ENCODE results near the gene PFKP.

DNA sequence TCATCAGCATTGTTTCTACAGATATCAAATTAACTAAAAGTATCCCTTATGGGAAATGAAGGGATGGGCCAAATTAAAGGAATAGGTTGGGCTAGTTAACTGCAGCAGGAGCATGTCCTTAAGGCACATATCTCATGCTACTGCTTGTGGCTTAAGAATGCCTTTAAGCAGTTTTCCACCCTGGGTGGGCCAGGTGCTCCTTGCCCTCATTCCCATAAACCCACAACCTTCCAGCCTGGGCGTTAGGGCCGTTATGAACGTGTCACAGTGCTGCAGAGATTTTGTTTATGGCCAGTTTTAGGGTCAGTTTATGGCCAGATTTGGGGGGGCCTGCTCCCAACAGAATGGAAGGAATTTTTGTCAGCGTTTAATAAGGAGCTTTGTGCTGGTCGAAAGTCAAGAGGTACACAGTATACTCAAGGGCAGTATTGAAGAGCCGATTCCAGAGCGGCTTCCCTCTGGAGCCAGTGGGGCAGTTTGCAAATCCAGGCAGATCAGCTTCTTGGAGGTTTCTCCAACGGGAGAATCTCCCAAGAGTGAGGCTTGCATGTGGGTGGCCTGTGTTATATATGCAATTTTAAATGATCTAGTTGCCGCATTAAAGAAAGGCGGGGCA lies 7.7 kb downstream of the PFKP start:
- TF ChIP-seq, protein P1, sequence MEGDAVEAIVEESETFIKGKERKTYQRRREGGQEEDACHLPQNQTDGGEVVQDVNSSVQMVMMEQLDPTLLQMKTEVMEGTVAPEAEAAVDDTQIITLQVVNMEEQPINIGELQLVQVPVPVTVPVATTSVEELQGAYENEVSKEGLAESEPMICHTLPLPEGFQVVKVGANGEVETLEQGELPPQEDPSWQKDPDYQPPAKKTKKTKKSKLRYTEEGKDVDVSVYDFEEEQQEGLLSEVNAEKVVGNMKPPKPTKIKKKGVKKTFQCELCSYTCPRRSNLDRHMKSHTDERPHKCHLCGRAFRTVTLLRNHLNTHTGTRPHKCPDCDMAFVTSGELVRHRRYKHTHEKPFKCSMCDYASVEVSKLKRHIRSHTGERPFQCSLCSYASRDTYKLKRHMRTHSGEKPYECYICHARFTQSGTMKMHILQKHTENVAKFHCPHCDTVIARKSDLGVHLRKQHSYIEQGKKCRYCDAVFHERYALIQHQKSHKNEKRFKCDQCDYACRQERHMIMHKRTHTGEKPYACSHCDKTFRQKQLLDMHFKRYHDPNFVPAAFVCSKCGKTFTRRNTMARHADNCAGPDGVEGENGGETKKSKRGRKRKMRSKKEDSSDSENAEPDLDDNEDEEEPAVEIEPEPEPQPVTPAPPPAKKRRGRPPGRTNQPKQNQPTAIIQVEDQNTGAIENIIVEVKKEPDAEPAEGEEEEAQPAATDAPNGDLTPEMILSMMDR (IDR thresholded peaks at IDR 0.05; ENCODE audit: insufficient read depth, low read length) = no peak
- TF ChIP-seq POLR2AphosphoS5 (IDR thresholded peaks at IDR 0.05; ENCODE audit: low read depth) = no peak
- TF ChIP-seq, protein P2, sequence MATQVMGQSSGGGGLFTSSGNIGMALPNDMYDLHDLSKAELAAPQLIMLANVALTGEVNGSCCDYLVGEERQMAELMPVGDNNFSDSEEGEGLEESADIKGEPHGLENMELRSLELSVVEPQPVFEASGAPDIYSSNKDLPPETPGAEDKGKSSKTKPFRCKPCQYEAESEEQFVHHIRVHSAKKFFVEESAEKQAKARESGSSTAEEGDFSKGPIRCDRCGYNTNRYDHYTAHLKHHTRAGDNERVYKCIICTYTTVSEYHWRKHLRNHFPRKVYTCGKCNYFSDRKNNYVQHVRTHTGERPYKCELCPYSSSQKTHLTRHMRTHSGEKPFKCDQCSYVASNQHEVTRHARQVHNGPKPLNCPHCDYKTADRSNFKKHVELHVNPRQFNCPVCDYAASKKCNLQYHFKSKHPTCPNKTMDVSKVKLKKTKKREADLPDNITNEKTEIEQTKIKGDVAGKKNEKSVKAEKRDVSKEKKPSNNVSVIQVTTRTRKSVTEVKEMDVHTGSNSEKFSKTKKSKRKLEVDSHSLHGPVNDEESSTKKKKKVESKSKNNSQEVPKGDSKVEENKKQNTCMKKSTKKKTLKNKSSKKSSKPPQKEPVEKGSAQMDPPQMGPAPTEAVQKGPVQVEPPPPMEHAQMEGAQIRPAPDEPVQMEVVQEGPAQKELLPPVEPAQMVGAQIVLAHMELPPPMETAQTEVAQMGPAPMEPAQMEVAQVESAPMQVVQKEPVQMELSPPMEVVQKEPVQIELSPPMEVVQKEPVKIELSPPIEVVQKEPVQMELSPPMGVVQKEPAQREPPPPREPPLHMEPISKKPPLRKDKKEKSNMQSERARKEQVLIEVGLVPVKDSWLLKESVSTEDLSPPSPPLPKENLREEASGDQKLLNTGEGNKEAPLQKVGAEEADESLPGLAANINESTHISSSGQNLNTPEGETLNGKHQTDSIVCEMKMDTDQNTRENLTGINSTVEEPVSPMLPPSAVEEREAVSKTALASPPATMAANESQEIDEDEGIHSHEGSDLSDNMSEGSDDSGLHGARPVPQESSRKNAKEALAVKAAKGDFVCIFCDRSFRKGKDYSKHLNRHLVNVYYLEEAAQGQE (IDR thresholded peaks at IDR 0.05; ENCODE audit: insufficient replicate concordance, low read depth) = no peak
- no peak for TF ChIP-seq SPI1 (IDR thresholded peaks at IDR 0.05; ENCODE audit: borderline replicate concordance, low read depth)
- TF ChIP-seq GABPA (IDR thresholded peaks at IDR 0.05; ENCODE audit: low read depth) = no peak

Measured in HL-60 (cell line).